Stimulated activated naive CD4-positive, alpha-beta T cell treated with Interleukin-2 at 50 U/mL for 16 hours (primary cell): Measurements from ENCODE around the gene TNFAIP3.

Experiments
- DNase-seq: peaks from one replicate; lab custom pipeline; 2025; lab: John Stamatoyannopoulos, UW

The TNFAIP3 gene

DNA sequence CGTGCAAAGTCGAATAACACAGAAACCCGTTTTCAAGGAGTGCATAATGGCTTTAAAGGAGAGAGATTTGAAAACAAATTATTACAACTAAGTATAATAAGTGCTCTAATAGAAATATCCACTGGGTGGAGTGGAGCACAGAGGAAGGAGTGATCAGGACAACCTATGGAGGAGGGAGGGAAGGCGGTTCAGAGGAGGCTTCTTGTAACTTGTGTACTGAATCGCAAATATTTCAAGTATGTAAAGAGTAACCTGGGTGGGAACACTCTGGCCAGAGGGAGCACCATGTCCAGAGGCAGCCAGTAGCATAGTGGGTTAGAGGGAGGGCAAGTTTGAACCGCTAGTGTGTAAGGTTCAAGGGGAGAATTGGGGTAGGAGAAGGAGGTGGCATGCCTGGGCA is 21.6 kb upstream of the TNFAIP3 start:
- no peak for DNase-seq

DNA sequence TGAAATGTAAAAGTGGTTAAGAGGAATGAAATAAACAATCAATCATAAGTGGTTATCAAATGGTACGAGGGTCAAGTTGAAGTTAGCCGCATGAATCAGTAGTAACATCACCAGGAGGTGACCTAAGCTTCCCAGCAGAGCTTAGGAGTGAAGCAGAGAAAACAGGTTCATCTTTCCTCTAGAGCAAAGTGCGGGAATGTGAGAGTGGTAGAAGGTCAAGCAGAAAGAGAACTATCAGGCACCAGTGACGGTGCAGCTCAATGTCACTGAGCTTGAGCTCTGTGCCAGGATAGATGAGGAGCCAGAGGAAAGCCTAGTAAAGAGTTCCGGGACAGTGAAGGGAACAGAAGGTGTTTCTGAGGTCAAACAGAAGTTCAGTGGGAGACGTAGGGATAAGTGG is 20.8 kb upstream of the TNFAIP3 start:
- no peak for DNase-seq

DNA sequence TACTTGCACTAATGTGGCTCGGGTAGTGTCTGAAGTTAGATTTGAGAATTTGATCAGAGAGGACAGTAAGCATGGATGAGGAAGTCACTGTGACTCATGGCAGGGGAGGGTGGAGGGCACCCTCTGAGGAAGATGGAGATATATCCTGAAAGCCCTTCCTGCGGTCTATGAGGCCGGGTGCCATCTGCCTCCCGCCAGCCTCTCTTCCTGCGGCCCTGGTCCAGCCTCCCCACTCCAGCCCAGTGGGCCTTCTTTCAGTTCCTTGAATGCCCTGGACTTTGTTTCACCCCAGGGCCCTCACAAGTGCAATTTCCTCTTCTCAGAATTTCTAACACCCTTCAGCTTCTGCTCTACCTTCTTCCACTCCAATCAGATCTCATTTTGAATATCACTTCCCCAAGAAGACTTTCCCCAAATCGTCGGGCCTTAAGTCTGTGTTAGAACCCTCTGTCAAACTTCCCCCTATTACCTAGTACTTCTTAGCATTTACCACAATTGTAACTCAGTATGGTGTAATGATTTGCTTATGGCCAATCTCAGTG is 20.2 kb upstream of the TNFAIP3 start:
- DNase-seq: no peak

DNA sequence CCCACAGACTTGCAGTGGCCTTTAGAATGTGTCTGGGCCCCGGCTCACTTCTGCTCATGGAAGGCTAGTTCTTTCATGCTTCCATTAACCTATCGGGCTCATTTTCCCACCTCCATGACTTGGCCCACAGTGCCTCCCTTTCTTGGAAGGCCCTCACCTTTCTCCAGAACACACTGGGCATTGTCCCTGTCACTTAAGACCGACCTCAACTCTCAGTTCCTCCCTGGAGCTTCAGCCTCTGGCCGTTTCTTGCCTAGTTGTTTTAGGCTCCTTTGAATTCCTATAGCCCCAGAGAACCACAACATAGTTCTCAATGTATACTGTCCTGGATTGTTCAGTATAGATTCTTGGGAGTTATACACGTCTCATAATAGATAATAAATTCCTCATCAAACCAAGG is 19.3 kb upstream of the TNFAIP3 start:
- no peak for DNase-seq

DNA sequence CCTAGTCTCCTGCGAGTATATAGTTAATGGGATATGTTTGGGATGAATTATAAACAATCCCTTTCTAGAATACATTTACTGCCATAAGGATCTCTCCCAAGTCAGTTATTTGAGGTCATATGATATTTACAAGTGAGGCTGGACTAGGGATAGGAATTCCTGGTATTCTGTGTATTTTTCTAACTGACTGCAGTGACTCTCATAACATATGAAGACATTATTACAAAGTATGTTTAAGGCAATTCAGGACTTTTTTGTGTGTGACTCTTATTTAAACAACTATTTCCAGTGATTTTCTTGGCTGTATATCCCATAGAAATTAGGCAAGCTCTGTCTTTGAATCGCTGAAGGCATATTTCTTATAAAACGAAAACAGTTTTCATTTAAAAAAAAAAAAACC is 18.4 kb upstream of the TNFAIP3 start:
- DNase-seq: no peak

DNA sequence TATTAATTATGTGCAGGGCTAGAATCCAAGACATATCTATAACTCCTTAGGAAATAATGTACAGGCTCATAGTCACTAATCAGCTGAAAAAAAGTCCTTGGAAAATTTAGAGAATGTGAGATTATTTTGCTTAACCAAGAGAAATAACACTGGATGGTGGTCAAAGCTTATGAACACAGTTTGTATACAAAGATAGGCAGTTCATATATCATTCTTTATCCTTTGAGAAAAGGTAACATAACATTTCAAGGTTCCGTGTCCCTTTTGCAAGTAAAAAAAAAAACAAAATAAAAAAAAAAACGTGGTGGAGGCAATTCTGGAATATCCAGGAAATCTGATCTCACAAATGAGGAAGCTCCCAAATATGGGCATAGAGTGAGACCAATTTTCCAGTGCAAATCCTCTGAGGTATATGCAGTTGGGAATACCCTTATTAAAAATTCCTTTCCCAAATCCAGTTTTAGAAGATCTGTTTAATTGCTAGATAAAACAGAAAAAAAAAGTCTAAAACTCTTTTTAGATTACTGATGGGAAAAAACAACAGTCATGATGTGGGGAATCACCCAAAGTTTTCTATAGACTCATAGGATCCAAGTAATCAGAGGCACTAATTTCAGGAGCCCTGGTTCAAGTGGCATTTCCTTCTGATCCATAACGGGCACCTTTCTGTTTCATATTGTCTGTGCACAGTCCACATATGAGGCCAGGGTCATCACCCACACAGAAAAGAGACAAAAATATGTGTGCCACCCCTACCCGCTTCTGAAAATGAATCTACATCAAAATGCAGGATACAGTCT is 17.7 kb upstream of the TNFAIP3 start:
- DNase-seq: peak; percentile 15

DNA sequence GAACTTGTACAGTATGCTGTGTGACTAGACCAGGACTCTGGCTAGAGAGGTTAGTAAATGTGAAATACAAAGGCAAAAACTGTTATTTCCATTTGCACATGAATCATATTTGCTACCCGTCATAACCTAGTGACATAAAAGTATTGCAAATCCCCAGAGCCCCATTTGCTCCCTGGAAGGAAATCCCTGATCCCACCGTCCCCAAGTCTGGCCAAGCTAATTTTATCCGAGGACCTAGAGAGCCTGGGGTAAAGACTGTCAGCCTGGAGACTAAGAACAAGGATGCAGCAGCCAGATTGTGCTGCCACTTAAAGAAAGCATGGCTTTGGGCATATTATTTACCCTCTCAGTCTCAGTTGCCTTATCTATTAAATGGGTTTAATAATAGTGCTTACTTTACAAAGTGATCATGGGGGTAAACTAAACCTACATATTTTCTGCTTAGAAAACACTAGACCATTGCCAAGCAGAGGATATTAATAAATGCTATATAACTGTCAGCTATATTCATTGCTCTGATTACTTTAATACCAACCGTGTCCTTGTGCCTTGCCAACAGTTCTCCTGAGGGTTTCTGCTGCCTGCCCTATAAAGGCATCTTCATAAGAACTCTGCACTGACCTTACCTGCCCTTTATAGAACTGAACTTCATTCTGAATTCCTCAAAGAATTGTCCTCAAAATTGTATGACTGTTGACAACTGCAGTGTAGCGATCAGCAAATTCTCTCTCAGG is 16.9 kb upstream of the TNFAIP3 start:
- DNase-seq: no peak

DNA sequence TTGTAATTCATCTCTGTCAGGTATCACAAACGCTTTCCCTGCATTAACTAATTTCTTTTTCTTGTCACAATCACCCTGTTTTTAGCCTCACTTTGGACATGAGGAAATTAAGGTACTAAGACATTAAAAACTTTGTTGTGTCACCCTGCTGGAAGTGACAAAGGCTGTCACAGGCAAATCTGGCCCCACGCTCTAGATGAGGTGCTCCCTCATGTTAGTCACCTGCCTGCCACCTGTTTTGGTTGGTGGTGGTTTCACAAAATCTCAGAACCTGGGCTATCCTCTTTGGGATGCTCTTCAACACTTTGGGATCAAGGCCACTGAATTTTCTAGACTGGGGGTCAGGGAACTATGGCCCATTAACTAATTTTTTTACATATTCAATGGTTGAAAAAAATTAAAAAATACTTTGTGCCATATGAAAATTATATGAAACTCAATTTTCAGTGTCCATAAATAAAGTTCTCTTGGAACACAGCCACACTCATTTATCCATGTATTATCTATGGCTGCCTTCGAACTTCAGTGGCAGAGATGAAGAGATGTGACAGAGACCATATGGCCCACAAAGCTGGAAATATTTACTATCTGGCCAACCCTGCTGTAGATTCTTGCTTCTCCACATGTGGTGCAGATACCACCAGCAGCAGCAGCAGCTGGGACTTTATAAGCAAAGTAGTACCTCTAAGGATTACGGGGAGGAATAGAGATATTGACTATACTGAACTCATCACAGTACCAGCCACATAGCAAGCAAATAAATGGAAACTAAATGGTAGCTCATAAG is 16.1 kb upstream of the TNFAIP3 start:
- no peak for DNase-seq

DNA sequence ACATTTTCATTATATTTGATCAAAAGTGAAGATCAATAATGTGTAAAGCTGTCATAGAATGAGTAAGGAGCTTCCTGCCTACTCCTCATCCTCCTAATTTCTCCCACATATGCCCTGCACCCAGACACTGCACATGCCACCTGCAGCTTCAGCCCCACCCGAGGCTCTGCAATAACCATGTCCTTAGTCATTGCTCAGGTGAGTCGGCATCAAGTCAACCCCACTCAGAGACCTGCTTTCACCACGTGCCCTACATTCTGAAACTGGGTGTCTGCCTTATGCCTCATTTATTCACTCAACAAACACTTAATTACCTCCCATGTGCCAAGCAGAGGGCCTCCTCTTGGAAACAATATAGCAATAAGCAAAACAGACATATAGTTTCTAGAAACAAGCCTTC is 15.4 kb upstream of the TNFAIP3 start:
- DNase-seq: no peak

DNA sequence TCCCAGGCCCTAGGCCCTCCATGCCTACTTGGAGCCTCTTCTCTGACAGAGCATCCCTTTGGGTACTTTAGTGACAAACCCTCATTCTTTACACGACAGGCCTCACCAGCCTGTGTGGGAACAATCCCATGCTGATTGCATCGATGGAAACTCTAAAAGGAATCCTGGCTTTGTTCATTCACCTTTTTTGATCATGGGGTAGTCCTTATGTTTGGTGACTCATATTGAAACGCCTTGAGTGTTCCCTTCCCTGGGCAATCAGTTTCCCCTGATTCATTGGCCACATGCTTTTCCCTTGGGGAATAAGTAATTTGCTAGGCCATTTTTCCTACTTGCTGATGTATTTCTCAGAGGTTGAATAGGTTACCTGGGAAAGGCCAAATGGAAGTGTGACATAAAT is 14.7 kb upstream of the TNFAIP3 start:
- no peak for DNase-seq

DNA sequence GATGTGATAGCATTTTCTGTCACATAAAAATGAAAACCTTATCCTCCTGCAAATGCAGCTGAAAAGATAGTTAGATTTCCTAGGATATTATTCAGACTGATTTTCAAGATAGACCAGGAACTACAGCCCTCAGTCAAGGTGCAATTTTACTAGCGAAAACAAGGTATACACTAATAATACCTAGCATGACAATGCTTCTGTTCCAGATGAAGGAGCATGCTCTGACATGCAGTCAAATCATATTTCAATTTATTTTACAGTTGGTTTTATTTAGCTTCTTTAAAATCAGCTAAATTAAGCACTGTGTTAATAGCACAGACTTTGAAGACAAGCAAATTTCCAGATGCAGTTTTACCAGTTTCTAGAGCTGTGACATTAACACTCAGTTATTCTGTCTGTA is 14.2 kb upstream of the TNFAIP3 start:
- DNase-seq: no peak

DNA sequence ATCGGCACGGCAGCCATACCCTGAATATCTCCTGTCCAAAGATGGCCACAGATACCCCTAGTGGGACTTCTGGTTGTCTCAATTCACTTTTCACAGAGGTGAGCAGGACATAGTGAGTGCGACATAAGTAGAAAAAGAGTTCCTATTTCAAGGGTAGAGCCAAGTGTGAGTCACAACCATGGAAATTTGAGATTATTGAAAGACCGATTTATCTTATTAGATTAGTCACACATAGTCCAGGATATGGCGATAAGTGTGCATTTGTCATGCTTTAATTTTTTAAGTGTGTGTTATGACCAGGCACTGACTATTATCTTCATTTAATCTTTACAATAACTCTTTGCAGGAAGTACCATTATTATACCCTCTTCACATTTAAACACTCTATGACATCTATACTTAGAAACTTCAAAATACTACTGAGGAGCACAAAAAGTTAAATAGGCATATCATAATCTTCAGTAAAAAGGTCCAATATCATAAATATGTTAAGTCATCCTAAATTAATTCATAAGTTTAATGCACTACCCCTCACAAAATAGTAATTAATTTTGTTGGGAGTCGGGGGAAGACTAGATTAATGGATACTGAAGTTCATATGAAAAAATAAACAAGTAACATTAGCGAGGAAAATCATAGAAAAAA is 13.4 kb upstream of the TNFAIP3 start:
- DNase-seq: no peak

DNA sequence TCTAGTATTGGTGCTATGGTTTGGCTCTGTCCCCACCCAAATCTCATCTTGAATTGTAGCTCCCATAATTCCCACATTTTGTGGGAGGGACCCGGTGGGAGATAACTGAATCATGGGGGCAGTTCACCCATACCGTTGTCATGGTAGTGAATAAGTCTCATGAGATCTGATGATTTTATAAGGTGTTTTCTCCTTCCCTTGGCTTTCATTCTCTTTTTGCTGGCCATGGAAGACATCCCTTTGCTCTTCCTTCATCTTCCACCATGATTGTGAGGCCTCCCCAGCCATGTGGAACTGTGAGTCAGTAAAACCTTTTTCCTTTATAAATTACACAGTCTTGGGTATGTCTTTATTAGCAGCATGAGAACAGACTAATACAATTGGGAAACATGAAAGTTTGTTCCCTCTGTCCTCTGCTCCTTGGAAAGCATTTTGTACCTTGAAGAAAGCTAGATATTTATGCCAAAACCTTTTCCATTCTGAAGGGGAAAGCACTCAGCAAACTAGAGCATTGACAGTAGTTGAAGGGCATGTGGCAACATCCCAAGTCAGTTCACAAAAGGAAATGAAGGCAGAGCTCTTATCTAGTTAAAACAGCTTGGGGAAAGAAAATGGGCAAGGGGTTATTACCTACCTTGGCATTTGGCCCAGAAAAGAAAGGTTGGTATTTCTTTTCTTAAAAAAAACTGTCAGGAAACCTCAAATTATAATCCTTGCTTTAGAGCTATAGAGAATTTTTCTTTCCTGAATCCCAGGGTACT is 10.7 kb upstream of the TNFAIP3 start:
- no peak for DNase-seq

DNA sequence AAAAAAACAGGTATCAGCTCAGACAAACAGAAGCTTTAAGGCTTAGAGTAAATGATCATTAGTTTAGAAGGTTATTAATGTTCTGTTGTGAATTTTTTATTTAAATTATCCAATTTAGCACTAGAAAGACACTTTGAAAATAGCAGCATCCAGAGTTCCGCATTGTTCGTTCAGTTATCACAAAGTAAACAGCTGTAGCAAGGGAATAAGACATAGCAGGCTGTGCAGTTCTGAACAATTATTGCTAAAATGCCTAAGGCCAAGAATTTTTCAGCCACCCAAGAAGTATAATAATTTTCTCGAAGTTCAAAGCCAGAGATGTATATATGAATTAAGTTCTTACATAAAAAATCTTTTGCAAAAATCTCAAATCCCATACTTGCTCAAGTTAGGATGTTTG is 8.0 kb upstream of the TNFAIP3 start:
- no peak for DNase-seq

DNA sequence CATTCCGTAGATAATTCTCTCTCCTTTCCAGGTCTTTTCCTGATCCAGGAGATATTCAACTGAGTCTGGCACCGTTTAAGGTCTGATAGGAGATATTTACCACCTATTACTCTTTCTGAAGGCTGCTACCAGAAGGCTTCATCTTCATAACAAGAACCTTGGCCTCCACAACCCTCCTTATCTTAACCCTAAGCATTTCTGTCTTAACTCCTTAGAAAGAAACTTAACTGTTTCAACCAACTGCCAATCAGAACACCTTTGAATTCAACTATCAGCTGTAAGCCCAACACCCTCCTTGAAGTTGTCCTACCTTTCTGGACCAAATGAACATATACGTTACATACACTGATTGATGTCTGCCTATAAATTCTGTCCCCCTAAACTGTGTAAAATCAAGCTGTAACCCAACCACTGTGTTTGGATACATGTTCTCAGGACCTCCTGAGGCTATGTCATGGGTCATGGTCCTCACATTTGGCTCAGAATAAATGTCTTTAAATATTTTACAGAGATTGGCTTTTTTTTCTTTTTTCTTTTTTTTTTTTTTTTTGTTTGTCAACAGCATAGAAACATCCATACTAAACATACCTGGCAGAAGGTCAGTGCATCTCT is 6.6 kb upstream of the TNFAIP3 start:
- no peak for DNase-seq

DNA sequence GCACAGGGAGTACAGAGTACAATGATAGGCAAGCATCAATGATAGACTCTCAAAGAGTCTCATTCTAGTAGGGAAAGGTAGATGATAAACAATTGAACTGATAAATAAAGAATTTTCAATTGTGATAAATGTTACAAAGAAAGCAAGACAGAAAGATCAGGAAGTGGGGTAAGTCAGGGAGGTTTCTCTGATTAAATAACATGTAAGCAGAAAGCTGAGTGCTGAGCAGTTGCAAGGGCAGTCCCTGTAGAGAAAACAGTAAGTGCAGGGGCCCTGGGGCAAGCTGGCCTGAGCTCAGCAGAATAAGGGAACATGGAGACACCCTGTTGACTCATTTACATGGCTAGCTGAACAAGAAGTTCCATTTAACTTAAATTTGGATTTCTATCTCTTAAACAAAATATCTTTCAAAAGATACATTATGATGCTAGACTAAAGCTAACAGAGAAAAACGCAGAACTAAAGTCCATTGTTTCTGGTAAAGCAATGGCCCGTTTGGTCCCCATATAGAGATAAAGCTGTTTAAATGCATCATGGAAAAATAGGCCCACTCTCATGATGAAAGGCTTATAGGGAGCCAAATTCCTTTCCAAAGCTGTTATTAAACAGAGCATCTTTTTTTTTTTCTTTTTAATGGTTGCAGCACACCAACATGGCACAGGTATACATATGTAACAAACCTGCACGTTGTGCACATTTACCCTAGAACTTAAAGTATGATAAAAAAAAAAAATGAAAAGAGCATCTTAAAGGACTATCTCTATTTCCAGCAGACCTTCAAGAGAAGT is 5.3 kb upstream of the TNFAIP3 start:
- DNase-seq: no peak

DNA sequence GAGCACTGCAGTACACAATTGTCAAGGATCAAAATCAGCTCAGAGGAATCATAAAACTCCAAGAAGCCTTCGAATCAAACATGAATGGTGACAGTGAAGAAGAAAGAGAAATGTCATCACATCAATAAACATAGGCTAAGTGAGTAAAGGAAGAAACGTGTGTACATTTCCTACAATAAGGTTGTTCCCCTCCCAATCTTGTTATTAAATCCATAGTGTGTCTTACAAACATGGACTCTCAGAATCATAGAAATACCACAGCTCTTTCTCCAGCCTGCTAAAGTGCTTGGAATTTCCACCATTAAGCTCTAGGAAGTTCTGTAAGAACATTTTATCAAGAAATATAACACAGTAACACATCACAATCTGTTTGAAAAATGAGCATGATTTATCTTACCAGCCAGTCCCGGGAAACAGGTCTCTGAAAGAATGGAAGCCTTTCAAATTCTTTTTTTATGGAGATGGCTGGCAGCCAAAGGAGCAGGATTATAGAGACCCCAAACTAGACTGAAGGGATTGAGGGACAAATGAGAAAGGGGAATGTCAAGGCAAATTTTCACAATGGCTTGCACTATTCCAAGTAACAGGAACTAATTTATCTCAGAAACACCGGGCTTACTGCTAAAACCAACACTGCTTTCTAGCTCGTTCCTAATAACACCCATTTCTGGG is 4.5 kb upstream of the TNFAIP3 start:
- no peak for DNase-seq

DNA sequence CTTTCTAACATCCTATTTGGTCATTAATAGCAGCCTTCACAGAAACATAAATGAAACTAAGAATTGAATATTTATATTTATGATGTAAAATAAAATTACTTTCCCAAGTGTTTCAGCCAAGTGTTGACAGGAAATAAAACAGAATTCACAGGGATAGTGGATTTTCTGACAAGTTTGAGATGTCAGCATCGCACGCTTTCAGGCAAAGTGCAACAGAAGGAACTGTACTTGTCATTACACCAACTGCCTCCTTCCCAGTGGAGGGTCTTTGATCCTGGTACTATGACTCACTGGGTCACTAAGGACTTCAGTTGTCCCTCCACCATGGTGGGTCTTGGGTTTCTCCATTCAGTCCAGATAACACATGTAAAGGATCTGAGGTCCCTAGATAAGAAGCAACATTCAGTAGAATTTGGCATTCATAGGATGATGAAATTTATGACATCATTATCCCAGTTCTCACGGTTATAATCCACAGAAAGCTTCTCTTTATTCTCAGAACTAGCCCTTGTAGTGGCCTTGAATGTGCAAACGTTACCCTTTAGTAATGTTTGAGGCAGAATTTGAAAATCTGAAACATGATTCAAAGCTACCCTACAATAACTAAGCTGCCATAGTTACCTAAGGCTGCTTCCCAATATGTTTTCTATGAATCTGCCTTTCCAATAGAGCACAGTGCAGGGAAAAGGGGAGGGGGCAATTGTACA is 3.8 kb upstream of the TNFAIP3 start:
- no peak for DNase-seq
